HG03159 (cell line): Measurements from ENCODE around the gene DGKG.
A peak's percentile ranks its signal among the peaks of the same experiment; 100 is the strongest.

ENCODE experiments used
- ATAC-seq: cut with Tn5 transposase; IDR thresholded peaks from one replicate; pipeline ENCODE4 v1.9.1; 2021; ENCODE audit warnings: mild to moderate bottlenecking, moderate library complexity; ENCODE audit not compliant: unreplicated experiment

The DGKG gene

DNA sequence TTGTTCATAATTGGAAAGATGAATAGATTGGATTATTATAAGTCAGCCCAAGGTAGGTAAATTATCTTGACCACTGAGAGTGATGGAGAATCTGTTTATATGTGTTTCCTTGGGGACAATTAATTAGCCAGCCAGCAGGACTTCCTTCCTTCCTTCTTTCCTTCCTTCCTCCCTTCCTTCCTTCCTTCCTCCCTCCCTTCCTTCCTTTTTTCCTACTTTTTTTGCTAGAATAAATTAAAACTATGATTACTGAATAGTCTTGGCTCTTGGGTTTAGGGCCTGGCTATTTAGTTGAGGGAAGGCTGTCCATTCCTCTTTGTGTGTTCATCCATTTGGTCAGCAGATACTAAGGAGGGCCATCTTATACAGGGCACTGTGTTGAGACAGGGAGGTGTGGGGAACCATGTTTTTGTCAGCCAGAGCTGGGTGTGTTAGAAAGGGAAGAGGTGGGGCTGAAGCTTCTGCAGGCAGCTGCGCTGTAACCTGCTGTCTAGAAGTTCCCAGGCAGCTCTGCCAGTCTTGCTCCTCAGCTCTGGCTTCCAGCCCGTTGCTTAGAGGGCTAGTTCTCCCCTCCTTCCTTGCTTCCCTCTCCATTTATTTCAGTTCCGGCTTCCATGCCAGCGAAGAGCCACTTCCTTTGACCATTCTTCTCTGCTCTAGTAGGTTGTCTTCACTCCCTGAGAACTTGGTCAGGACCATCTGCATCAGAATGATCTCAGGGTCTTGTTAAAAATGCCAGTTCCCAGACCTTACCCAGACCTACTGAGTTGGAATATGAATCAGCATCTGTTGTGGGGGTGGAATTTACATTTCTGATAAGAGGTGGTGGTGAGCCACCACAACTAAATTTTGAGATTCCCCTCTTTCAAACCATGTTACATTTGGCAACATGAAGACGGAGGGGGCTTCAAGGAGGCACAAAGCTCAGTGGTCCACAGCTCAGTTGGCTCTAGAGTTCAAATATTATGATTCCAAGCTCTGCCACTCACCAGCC is 113.9 kb downstream of the DGKG start:
- no peak for ATAC-seq

DNA sequence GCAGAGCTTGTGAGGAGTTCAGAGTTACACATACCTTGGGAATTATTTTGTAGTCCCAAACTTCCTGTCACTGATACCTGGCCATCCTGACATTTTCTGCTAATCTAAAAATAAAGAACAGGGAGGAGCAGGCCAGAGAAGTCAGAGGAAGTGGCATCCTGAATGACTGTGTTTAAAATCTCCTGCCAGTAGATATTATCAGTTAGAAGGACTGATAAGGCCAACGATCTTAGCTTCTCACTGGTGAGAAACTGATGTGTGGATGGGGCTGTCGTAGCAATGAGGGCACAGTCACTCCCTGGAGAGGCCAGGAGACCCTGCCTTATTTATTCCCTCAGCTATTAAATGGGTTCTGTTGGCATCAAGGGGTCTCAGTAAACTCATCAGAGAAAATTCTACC is 115.1 kb downstream of the DGKG start:
- ATAC-seq: no peak

DNA sequence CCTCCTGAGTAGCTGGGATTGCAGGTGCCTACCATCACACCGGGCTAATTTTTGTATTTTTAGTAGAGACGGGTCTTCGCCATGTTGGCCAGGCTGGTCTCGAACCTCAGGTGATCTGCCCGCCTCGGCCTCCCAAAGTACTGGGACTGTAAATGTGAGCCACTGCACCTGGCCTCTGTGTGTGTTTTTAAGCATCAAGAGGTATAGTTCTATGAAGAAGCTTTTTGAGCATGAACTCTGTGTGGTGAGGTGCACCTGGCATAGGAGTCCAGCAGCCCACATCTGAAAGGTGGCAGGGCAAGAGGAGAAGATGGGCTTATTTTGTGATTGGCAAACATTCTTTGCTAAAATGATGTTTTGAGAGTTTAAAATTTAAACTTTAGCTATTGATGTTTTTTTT is 118.0 kb downstream of the DGKG start:
- ATAC-seq: no peak

DNA sequence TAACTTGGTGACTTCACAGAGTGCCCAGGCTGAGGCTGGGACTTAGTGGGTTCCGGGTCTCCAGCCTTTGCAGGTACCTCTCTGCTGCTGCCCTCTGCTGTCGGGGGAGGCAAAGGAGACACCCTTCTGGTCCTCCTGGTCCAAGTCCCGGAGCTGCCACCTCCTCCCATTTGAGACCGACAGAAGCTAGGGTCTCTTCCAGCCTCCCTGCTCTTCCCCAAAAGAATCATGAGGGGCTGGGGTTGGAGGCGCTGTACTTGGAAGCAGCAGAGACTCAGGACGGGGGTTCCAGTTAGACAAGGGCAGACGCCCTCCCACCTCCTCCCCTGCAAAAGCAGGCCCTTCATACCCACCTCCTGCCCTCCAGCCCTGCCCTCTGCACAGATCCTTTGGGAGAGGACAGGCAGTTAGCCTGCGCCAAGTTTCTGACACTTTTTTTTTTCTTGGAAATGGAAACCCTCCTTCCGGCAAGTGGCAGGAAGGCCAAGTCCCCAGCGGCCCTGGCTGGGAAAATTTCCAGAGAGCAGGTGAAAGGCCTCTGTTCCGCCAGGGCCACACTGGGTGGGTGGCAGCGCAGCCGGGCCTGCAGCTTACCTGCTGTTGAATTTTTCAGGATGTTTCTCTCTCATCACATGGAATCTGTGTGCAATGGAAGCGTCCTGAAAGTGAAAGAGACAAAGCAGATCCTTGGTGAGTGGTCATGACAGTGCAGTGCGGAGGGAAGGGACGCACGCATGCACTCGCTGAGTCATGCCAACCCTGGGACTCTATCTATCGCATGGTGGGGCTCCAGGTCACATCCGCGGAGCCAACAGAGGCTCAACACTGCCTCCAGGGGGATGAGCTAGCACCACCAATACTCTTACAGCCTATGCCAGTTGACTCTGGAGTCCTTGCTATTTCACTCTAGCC is 119.9 kb downstream of the DGKG start:
- ATAC-seq: peak; percentile 88

DNA sequence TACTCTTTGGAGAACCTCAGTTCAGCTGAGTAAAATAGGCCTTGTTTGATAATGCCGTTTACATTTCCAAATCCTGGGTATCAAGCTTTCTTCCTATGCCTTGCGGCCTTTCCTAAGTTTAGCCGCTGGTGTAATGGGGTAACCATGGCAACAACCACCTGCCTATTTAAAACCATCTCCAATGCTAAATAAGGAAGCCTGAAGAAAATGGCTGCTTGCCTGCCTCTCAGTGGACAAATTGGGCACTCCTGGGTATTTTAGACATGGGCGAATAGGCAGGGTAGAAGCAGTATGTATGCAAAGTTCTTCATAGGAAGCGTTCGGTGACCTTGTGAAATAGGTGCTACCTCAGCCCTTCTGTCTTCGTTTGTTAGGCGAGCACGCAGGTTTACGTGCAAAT is 122.7 kb downstream of the DGKG start:
- no peak for ATAC-seq

DNA sequence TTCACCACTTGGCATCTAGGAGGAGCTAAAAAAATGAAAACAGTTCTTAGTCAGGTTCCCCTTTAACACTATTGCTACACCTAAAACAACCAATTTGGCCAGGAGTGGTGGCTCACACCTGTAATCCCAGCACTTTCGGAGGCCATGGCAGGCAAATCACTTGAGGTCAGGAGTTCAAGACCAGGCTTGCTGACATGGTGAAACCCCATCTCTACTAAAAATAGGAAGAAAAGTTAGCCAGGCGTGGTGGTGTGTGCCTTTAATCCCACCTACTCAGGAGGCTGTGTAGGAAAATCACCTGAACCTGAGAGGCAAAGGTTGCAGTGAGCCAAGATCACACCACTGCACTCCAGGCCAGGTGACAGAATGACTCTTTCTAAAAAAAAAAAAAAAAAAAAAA is 124.1 kb downstream of the DGKG start:
- ATAC-seq: no peak

DNA sequence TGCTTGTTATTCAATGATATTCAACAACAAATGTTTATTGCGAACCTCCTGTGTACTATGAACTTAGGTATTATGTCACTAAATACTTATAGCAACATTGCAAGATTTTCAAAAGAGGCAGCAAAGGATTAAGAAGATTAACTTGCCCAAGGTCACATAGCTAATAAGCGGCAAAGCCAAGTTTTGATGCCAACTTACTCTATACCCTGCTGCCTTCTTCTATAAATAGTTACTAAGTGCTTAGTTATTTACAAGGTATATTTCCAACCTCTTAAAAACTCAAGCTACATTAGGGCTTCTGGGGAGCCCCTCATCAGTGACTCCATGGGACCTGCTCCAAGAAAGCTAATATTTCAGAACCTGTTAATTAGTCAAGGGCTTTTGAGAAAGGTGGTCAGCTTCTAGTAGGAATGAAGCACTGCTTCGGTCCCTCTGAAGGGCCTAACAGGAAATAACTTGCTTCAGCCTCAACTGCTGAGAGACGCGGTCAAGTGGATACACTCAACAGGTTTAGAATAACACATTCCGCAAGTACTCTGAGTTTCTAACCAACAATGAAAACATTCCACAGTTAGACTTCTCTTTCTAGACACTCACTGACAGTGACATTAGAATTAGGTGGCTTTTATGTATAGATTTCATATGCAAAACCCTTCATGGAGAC is 125.5 kb downstream of the DGKG start:
- ATAC-seq: no peak

DNA sequence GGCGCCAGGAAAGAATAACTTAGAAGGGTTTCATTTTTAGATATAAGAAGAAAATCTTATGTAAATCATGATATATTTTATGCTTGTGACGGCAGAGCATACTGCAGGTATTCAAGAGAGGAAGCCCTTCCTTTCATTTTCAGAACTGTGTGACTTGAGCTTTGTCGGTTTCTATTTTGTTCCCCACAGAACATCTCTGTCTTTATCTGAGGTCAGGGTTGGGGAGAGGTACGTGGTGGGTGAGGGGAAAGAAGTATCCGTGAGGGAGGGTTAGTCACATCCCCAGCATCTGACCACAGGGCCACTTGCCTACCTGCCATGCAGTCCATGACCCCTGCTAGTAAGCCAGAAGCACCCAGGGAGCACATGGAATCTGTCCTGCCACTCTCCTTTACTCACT is 126.5 kb downstream of the DGKG start:
- ATAC-seq: peak; percentile 86

DNA sequence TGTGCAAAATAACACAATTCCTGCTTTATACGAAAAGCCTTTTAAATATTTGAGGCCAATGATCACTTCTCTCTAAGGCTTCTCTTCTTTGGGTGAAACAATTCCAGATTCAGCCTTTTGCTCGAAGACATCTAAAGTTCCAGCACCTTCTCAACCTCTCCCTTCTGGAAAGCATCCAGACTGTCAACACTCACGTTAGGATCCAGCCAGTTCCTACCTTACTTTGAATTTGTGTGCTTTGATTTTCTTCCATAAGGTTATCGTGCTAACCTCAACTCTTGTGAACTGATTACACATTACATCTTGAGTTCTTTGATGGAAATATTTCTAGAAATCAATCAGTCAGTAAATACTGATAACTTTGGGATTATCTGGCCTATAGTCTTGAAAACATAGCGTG is 127.9 kb downstream of the DGKG start:
- ATAC-seq: no peak

DNA sequence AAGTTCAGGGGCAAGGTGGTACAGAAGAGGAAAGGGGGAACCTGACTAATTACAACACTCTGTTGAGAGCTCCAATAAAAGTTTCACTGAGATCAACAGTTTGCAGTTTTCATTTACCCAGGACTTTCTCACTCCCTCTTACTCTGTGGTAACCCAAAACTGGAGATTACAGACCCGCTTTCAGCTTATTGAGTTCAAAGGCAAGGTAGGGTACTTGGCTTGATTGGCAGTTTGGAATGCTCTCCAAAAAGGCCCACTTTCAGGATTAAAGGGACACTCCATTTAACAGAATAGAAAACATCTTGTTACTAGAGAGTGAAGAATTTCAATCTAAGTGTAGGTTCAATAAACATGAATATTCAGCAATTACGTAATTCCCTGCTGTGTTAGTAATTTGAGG is 135.6 kb downstream of the DGKG start:
- no peak for ATAC-seq

DNA sequence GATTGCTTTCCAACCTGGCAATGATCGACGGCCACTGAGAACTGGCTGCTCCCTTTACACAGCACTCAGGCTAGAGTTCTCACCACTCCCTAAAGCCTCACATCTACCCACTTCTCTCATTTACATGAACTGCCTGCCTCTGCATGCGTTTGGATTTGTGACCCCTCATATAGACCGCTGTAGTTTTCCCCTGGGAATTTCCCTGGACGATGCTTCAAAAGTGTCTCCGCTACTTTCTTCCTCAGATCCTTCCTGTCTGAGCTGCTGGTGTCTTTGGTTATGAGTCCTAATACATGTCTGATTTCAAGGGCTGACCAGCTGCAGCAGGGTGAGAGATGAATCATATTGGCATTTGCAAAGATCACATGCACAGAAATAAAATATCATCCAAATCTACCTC is 136.4 kb downstream of the DGKG start:
- peak; percentile 55 for ATAC-seq

DNA sequence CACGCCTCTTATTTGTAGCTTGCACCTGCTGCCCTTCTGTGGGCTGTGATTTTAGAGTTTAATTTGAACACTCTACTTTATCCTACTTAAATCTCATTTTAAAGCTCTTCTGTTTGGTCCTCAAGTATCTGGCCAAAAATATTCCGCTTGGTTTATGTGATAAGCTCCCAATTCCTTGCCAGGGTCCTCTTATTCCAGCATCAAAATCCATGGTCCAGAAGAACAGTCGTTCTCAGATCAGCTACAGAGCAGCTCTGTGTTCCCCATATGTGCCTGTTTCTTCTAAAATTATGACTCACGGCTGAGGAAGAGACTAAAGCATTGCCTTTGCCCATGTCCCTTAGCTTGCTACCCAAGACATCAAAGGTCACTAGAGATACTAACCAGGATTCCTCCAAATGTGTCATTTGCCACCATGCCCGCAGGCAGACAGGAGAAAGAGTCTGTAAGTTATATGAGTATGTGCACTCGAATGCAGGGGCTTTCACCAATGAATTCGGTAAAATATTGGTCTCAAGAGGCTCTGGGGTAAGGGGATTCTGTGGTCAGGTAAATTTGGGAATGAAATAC is 137.9 kb downstream of the DGKG start:
- ATAC-seq: no peak

DNA sequence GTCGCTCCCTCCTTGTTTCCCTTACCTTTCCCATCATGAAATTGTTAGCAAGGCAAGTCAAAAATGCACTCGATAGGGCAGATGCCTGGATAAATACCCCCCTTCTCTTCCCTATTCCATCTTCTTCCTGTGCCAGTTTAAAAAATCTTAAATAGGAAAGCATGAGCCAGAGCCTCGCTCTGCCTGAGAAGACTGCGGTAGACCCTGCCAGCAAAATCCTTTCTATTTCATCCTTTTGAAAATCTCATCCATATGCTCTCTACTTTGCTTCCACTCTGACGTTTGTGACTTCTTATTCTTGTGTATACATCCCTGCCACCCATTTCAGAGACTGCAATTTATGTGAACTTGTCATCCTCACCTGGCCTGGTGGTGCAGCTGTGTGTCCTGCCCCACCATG is 138.6 kb downstream of the DGKG start:
- no peak for ATAC-seq

DNA sequence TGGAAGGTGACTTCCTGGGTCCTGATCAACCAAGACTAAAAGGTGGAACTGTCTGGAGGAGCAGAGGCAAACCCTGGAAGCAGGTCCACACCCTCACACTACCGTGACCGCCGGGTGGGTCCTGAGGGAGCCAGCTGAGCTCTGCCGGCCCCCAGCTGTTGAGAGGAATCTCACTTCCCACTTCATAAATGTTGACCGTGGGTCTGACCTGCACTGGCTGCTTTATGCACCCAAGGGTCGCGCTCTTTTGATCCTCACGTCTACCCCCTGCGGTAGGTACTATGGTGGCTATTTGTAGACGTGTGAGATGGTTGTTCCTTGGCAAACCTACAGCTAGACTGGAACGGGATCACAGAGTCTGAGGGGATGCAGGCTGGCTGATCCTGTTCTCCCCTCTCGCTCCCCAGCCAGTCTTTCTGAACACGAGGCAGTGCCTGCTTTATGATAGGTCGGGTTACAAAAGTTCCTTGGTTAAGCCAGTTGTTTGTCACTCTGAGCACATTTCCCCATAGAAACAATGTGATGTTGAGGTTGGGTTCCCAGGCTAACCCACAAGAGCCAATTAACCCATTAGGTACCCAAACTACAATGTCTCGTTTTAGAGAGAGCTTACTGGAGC is 140.2 kb downstream of the DGKG start:
- no peak for ATAC-seq

DNA sequence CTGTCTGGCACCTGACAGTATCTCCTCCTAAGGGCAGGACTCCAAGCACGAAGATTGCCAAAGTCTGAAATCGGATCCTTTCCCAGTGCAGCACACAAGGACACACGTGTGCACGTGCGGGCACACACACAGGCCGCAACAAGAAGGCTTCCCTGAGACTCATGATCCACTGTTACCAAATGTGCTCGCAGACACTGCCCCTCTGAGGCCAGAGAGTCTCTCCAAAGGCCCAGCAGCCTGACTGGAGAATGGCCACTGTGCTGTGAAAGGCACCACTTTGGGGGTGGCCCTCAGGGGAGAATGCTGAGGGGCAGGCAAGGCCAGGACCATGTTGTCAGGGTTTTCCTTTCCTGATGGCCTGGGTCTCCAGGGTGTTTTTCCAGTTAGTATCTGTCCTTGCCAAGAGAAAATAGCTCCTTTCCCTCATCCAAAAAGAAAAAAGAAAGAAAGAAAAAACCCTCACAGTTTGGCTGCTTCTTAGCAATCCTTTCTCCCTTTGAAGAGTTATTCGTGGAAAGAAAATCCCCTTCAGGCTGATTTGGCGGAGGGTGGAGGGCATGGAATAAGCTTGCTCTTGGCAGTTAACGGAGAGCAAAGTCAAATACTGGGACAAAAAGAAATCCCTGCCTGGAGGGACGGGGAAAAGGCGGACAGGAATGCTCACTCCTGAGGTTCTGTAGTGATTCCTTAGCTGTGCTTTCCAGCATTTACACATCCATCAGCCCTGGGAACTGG is 141.0 kb downstream of the DGKG start:
- no peak for ATAC-seq

DNA sequence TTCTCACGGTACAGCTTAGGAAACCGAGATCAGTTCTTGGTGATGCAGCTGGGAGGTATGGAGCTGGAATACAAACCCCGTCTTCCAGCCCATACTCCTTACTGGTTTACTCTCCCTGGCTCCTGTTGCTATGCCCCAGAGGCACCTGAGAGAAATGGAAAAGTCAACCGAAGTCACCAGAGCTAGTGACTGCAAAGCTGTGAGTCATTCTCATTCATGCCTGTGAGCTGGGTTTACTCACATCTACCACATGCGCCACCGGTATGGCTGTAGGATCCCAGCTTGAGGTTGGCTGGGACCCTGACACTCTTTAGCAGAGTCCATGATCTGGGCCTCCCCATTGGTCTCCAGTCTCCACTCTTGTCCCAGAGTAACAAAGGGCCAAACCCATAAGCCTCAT is 141.7 kb downstream of the DGKG start:
- no peak for ATAC-seq

DNA sequence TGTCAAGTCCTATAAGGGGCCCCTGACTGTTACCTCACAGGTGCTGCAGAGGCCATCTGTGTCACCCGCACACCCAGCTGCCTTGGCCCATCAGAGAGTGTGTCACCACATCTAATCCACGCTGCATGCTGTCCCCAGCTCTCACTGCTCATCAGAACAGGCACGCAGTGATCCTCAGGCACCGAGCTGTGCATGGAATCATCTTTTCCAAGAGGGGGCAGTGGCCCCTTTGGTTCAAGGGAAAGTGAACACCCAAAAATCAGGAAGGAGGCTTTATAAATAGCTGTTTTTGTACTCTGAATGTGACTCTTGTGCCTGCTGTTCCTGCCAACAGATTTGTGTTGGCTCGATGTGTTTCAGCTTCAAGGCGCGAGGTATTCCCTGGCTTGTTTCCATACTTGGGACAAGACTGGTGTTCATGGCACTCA is 142.8 kb downstream of the DGKG start:
- no peak for ATAC-seq

DNA sequence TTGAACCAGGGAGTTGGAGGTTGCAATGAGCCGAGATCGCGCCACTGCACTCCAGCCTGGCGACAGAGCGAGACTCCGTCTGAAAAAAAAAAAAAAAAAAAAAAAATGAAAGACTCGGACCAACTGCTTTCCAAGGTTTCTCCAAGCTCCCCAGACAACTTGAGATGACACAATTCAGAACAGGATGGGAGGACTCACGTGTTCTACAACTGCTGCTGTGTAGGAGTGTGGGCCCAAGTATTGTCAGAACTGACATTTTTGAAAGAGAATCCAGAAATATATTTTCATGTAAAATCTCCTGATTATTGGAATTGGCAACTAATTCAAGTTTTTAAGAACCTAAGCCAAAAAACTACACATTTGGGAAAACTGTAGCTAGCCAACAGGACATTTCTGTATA is 143.6 kb downstream of the DGKG start:
- no peak for ATAC-seq

DNA sequence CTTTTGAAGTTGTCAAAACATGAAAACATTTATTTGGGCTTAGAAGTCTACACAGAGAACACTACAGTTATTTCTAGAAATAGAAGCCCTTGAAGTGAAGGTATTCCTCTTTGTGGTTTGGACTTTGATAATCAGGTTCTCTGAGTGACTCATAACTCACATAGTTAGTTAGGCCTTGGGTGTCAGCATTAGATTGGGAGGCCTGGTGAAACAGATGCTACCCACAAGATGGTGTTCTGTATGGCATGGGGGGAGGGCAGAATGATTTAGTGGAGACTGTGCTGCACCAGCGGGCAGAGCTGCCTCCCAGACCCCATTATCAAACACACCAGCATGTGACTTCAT is 144.2 kb downstream of the DGKG start:
- peak; percentile 76 for ATAC-seq
